Aorta (tissue), 5 donors: ENCODE results near the gene RMND5A. TPM values are rescaled to one million over a fixed set of nuclear protein-coding genes. Genes with fewer than 3 reads are reported as not detected.
"Not testable (repeated sequence)": the region's sequence is repeated elsewhere in the genome, so short reads cannot be mapped to it uniquely, and the experiment has no call there.

ENCODE experiments used
- ATAC-seq: fragments of 200-7000 bp; cut with Tn5 transposase; one replicate; pipeline ENCODE4 v1.9.1; 2022; ENCODE audit warnings: moderate library complexity; ENCODE audit not compliant: low FRiP score
- DNase-seq, 2 donors: peaks; one replicate each; pipeline ENCODE4 v3.0.0-alpha.2; 2020
- H3K27ac ChIP-seq, 2 donors: one replicate each; pipeline ENCODE4 v1.5.1; 2013; ENCODE audit warnings: low read length in 2 of 2, mild to moderate bottlenecking in 2 of 2, moderate library complexity in 2 of 2, control low read depth in 1 of 2, inconsistent platforms in 1 of 2, low read depth in 1 of 2
- H3K27me3 ChIP-seq, 2 donors: one replicate each; pipeline ENCODE4 v1.6.1; 2013; ENCODE audit warnings: control low read depth in 1 of 2, low read length in 1 of 2, mild to moderate bottlenecking in 1 of 2, moderate library complexity in 1 of 2; ENCODE audit not compliant: insufficient read depth in 2 of 2, control insufficient read depth in 1 of 2
- H3K36me3 ChIP-seq, 2 donors: one replicate each; pipeline ENCODE4 v1.6.1; 2013; ENCODE audit warnings: control low read depth in 1 of 2, low read length in 1 of 2, mild to moderate bottlenecking in 1 of 2; ENCODE audit not compliant: insufficient read depth in 2 of 2, control insufficient read depth in 1 of 2
- H3K4me1 ChIP-seq, 2 donors: one replicate each; pipeline ENCODE4 v1.6.1; 2013; ENCODE audit warnings: low read length in 2 of 2, control low read depth in 1 of 2, mild to moderate bottlenecking in 1 of 2, moderate library complexity in 1 of 2; ENCODE audit not compliant: insufficient read depth in 2 of 2, control insufficient read depth in 1 of 2
- H3K4me3 ChIP-seq, 2 donors: one replicate each; pipeline ENCODE4 v1.5.1; 2013; ENCODE audit warnings: low read length in 2 of 2, control low read depth in 1 of 2, mild to moderate bottlenecking in 1 of 2
- H3K9me3 ChIP-seq: one replicate; pipeline ENCODE4 v1.6.1; 2013; ENCODE audit warnings: mild to moderate bottlenecking, low read length; ENCODE audit not compliant: control insufficient read depth
- WGBS, 2 donors: extraction: QIAGEN DNeasy Blood & Tissue Kit; methylation state at CpG; one replicate each; pipeline ENCODE4 v1.1.7; 2013; 5-methylcytosine and 5-hydroxymethylcytosine counted together
- intact Hi-C, 2 donors: fragments of 100-400 bp; cut with DNase I; formaldehyde crosslinking; loops; one replicate each; pipeline versions ENCODE4 v1.14.2 to v1.15.0; 2022
- polyA plus RNA-seq, 2 donors: library from polyadenylated mRNA; stranded (reverse); fragments of 200-250 nt; gene quantifications; one replicate each; pipeline ENCODE4 v1.2.3, GENCODE V29; 2013
- total RNA-seq, 2 donors: library from RNA; stranded (reverse); fragmentation: NEBNext Ultra II Directional; extraction: Animal tissue kit (Norgen Biotek cat#: 25700); gene quantifications; one replicate each; pipeline ENCODE4 v1.2.1, GENCODE V29; 2021
- donor health status: healthy with polysubstance abuse.
- donor health status: Bipolar disorder and iron deficiency.
- donor health status: DM: no; HTN: no; CAD: no.
- donor health status: DM: no; HTN: no; CAD: no.
- donor health status: DM: yes; HTN: yes; CAD: no.

RMND5A gene
- total and polyA plus RNA-seq, 4 donors = 7.7 to 27.2 (median 17.3) TPM

DNA sequence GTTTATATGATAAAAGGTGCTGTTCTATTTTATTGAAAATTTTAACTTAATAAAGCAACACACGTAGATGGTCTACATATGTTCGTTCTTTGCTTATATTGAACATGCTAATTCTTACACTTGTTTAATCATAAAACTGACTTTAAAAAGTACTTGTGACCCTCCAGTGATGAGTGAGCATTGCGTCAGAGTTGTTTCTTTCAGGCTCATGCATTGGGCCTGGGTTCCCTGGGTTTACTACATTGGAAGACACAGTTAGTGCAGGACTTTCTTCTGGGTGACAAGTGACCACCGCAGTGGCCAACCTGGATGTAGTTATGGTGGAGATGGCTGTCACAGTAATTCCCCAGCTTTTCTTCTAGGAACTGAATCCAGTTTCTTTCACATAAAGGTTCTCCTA, 13.4 kb downstream of the RMND5A start:
- H3K4me1 ChIP-seq, DNase-seq, intact Hi-C loops, H3K4me3 ChIP-seq, ATAC-seq, H3K9me3 ChIP-seq, H3K27ac ChIP-seq, H3K27me3 ChIP-seq, H3K36me3 ChIP-seq: not testable (repeated sequence)
- WGBS, 2 donors = 100% methylated on average over 1 of the region's 4 CpGs

DNA sequence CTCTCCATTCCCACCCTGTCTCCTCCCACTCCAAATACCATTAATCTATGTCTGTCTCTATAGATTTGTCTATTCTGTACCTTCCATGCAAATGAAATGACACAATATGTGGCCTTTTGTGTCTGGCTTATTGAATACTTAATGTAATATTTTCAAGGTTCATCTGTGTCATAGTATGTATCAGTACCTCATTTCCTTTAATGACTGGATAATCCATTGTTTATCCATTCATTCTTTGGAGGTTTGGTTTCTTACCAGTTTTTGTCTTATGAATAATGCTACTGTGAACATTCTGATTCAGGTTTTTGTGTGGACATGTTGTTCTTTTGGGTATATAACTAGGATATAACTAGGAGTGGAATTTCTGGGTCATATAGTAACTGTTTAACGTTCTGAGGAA, 14.8 kb downstream of the RMND5A start:
- H3K27ac ChIP-seq, H3K36me3 ChIP-seq, DNase-seq, intact Hi-C loops, H3K4me1 ChIP-seq, ATAC-seq, H3K4me3 ChIP-seq, H3K27me3 ChIP-seq, H3K9me3 ChIP-seq: not testable (repeated sequence)
- WGBS, 2 donors = no CpG with 5 or more reads among the region's 1 CpG

DNA sequence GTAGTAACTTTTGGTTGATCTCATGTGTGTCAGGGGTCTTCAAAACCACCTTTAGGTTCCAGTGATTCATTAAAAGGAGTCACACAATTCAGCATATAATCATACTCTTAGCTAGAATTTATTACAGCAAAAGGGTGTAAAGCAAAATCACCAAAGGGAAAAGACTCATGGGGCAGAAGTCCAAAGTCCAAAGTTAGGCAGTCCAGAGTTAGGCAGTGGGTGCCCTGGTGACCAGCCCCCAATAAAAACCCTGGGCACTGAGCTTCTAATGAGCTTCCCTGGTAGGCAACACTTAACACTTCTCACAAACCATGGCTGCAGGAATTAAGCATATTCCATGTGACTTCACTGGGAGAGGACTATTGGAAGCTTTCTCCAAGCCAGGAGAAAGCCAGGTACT, 19.4 kb downstream of the RMND5A start:
- ATAC-seq, DNase-seq, intact Hi-C loops, H3K36me3 ChIP-seq, H3K4me3 ChIP-seq, H3K4me1 ChIP-seq, H3K27ac ChIP-seq, H3K9me3 ChIP-seq, H3K27me3 ChIP-seq: not testable (repeated sequence)

DNA sequence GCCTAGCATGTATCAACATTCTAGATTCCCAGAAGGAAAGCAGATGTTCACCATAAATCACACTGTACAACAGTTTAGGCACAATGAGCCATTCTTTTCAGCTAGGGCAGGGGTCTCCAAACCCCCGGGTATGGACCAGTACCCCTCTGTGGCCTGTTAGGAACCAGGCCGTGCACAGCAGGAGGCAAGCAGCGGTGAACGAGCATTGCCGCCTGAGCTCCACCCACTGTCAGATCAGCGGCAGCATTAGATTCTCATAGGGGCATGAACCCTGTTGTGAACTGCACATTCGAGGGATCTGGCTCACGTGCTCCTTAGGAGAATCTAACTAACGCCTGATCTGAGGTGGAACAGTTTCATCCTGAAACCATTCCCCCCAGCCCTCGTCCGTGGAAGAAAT, 19.8 kb downstream of the RMND5A start:
- H3K27ac ChIP-seq, H3K9me3 ChIP-seq, H3K4me3 ChIP-seq, H3K27me3 ChIP-seq, H3K36me3 ChIP-seq, H3K4me1 ChIP-seq, intact Hi-C loops, DNase-seq, ATAC-seq: not testable (repeated sequence)
- no CpG with 5 or more reads among the region's 11 CpGs for WGBS, 2 donors

DNA sequence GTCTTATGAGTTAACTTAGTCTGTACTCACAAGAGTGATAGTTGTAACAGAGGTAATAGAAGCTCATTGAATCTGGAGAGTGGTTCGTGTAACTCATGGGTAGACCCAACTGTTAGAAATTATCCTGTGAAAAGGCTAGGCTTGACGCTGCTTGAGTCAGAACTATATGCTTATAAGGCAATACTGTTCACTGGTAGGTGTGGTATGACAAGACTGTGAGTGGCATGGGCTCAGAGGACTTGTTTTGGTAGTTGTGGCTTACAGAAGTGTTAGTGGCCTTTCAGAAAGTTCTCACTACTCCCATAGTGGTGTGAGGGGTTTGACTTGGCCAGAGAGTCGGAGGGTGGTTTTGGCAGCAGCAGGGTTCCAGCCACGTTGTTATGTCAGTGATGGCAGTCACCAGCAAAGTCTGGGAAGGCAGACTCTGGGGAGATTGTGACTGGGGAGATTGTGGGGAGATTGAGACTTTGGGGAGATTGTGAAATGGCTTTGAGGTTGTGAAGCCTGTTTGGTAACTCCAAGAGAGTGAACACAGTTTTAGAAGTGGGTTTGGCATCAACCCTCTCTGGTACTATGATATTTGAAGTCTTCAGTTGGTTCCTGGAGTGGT, 21.9 kb downstream of the RMND5A start:
- H3K27me3 ChIP-seq, H3K9me3 ChIP-seq, H3K27ac ChIP-seq, H3K4me1 ChIP-seq, DNase-seq, ATAC-seq, intact Hi-C loops, H3K4me3 ChIP-seq, H3K36me3 ChIP-seq: not testable (repeated sequence)
- 38% methylated on average over 1 of the region's 4 CpGs; no CpG with 5 or more reads in 1 of the 2 donors for whole genome bisulfite sequencing, 2 donors

DNA sequence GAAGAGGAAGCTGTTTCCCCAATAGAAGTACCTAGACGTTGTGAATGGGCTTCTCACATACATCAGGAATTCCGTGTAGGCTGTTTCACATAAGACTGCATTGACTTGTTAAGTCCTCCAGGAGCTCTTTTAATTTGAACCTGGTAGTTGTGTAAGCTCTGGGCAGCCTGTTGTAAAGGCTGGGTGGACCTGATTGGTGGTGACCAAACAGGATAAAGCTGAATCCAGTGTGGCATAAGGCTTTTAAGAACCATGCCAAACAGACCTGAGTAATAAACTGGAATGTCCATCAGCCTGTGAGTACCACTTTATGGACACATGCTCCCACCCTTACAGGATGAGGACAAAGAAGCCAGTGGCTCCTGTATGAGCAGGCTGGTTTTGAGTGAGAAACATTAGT, 24.1 kb downstream of the RMND5A start:
- Histone ChIP-seq H3K4me3 (no peak overlapping the region), H3K4me1 (no peaks in the 10 kb centered on the region), H3K27me3 (no peaks in the 10 kb centered on the region), H3K9me3 (no peaks in the 10 kb centered on the region), H3K27ac (no peak overlapping the region), H3K36me3 (no peaks in the 10 kb centered on the region)
- intact Hi-C loops = no loop called here
- ATAC-seq (no peak), DNase-seq (no peak)
- 71 to 81% methylated on average over 2 of the region's 2 CpGs for WGBS, 2 donors

DNA sequence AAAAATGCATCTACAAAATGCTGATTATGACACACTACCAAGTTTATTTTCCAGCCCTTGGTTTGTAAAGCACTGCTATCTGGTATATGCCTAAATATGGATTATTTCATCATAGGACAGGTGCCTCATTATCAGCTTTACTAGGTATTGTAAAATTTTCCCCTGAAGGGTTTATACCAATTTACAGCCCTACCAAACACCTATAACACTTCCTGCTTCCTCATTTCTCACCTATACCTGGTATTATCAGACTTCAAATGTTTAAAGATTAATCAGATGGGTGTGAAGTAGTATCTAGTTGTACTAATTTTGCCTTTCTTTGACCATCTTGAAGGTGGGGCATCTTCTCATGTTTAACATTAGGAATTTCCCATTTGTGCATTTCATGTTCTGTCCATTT, 26.8 kb downstream of the RMND5A start:
- H3K4me1 ChIP-seq = no peaks in the 10 kb centered on the region
- peaks cover 1% of the 10 kb centered on the region for H3K9me3 ChIP-seq
- ATAC-seq = no peak
- intact Hi-C loops = no loop called here
- no peak overlapping the region for H3K4me3 ChIP-seq
- H3K27ac ChIP-seq = no peak overlapping the region
- no peaks in the 10 kb centered on the region for H3K27me3 ChIP-seq
- H3K36me3 ChIP-seq = peaks cover 0 to 2% of the 10 kb centered on the region in 2 donors
- no peak for DNase-seq

DNA sequence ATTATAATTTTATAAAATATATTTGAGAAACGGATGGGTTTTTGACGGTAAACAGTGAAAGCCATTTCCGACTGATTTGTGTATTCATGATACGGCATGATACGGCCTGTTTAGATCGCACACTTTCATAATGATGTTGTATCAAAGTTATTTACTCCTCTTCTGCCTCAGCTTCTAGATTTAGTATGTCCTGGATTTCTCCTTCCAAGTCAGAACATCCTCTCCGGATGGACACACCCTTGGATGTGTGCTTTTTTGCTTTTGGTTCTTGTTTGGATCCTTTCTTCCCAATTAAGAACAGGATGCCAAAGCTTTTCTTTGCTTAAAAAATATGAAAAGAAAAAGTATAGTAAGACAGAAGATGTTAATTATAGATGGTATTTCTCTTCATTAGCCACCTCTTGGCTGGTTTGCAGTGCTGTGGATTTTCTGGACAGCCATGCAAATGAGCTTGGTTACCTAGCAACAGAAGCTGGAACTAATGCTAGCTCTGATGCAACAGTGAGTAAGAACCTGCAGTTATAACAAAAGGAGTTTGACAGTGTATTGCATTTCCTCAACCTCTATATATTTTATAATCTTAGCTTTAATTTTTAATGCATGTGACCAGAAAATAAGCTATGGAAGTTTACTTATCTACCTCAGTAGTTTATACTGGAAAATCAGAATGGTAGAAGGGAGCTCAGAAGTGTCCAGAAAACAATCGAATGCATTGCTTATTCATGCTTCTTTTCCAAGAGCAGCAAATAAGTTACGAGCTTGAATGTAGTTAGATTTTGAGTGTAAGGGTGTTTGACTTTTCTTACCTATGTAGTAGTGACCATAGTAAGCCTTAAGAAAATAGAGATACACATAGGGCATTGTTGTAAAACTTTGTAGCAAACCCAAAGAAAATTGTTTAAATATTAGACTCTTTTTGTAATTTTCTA, 27.9 kb downstream of the RMND5A start:
- no peak for DNase-seq
- H3K27me3 ChIP-seq = no peaks in the 10 kb centered on the region
- peaks cover 1% of the 10 kb centered on the region for H3K9me3 ChIP-seq
- intact Hi-C loops = no loop called here
- H3K27ac ChIP-seq = no peak overlapping the region
- ATAC-seq = no peak
- 96% methylated on average over 9 of the region's 9 CpGs for WGBS, 2 donors
- no peak overlapping the region for H3K4me3 ChIP-seq
- H3K4me1 ChIP-seq = no peaks in the 10 kb centered on the region
- H3K36me3 ChIP-seq = peaks cover 0 to 2% of the 10 kb centered on the region in 2 donors
